ENCODE results near the gene LIMK1. TPM values are rescaled to one million over a fixed set of nuclear protein-coding genes. Genes with fewer than 3 reads are reported as not detected.
A peak's percentile ranks its signal among the peaks of the same experiment; 100 is the strongest.

LIMK1 gene
- polyA plus RNA-seq, 6 donors from 2014 or later: 7.9 to 16.5 (median 11.6) TPM

DNA sequence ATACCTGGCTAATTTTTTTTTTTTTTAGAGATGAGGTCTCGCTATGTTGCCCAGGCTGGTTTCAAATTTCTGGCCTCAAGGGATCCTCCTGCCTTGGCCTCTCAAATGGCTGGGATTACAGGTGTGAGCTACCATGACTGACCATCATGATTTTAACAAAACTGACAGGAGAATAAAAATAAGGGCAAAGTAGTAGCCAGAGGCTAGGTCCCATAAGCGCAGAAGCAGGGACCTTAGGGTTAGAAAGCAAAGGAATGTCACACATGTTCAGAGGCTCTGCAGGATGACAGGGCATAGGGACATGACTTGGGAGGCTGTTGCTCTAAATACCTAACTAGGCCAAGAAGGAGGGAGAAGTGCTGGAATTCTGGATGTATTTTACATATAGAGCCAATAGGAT is 5.1 kb upstream of the LIMK1 start:
- ATAC-seq (ENCODE audit: low read depth in 2 of 2): no peak
- no peak for DNase-seq
- Mint-ChIP-seq H3K27ac (peak overlapping the region in 2 of 6 donors; percentile 63 to 77), H3K4me1 (peaks cover 0 to 10% (median 4%) of the 10 kb centered on the region in 3 donors), H3K9me3 (no peaks in the 10 kb centered on the region), H3K27me3 (no peaks in the 10 kb centered on the region), H3K4me3 (peak overlapping the region in 1 of 8 donors; percentile 58), H3K36me3 (no peaks in the 10 kb centered on the region)

DNA sequence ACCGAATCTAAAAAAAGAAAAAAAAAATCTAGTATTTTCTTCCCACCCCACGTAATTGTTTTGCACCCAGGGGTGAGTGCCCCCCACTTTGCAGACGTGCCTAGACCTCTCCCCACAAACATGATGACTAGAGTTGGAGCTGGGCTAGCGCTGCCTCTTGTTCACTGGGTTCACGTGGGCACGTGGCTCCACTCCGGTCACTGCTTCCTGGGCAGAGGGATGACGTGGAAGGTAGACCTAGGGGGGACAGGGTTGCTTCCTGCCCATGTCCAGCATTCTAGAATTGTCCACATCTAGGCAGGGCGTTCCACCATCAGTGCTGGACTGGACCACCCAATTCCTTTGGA is 861 bp upstream of the LIMK1 start:
- DNase-seq (no peak), ATAC-seq (ENCODE audit: low read depth in 2 of 2) (no peak)
- H3K27me3 Mint-ChIP-seq: no peaks in the 10 kb centered on the region
- peak overlapping the region in 7 of 8 donors; percentile 50 to 87 (median 62) for H3K4me3 Mint-ChIP-seq
- no peaks in the 10 kb centered on the region for H3K36me3 Mint-ChIP-seq
- H3K4me1 Mint-ChIP-seq: peaks cover 12 to 18% (median 12%) of the 10 kb centered on the region in 3 donors
- no peaks in the 10 kb centered on the region for H3K9me3 Mint-ChIP-seq
- peak overlapping the region in 2 of 6 donors; percentile 28 to 47 for H3K27ac Mint-ChIP-seq

DNA sequence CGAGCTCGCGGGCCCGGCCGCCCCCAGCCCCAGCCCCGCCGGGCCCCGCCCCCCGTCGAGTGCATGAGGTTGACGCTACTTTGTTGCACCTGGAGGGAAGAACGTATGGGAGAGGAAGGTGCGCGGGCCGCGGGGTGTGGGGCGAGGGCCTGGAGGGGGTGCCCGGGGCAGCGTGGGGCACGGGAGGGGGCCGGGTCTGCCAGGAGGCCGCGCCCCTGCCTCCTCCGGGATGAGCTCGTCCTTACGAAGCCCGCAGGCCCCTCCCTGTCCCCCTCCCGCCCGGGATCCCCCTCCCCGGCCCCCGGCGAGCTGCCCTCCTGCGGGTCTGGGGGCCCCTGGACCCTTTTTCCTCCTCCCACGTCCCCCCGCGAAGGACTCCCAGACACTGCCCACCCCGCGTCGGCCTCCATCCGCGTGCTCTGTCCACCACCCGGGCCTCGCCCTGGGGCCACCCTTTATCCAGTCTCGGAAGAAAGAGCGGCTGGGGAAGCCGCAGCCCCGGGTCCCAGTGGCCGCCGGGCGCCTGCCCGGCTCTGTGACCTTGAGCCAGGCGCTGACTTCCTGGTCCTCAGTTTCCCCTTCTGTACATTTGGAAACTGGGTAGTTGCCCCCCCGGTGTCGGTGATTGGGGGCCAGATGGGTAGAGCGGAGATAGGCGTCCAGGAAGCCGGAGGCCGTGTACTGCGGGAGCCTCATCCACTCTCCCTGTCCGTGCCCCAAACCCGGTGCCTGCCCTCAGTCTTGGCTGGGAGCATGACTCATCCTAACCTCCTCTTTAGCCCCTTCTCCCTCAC is 521 bp downstream of the LIMK1 start:
- Mint-ChIP-seq H3K27ac (peak overlapping the region in 4 of 6 donors; percentile 80 to 91 (median 85)), H3K9me3 (no peaks in the 10 kb centered on the region), H3K27me3 (no peaks in the 10 kb centered on the region), H3K36me3 (no peaks in the 10 kb centered on the region), H3K4me1 (peaks cover 12 to 18% (median 14%) of the 10 kb centered on the region in 3 donors), H3K4me3 (peak overlapping the region; percentile 76 to 90 (median 84))
- DNase-seq: no peak
- ATAC-seq (ENCODE audit: low read depth in 2 of 2): peak; percentile 75 to 79

DNA sequence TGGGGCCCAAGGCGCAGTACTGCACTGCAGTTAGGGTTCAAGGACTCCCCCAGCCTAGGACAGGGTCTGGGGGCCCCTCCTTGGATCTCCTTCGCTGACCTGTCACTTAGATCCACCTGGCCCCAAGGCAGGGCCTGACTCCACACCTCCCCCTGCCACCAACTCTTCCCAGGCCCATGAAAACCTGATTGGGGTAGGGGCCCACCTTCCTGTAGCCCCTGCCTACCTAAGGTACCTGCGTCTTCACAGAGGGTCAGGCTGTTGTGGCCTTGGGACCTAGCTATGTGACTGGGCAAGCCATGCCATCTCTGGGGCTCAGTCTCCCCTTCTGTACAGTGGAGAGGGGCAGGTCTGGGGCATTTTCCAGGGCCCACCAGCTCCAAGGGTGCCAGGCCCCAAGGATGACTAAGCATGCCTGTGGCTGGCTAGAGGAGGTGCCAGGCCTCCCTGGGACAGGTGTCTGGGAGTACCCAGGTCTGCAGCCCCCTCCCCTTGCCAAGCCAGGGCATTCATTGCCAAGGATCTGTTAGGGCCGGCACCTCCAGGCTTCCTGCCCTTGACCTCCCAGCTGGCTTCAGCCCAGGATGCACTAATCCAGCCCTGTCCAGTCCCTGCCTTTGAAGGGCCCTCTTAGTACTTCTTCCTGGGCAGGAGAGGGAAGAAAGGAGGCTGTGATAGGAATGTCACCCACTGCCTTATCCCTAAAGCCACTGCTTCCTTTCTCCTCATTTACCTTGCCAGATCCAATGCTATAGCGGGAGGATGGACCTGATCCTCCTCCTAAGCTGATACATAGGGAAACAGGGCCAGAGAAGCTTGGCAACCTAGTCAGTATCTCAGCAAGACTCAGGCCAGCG is 1.3 kb downstream of the LIMK1 start:
- DNase-seq (no peak), ATAC-seq (ENCODE audit: low read depth in 2 of 2) (no peak)
- peak overlapping the region; percentile 76 to 90 (median 84) for H3K4me3 Mint-ChIP-seq
- H3K36me3 Mint-ChIP-seq: no peaks in the 10 kb centered on the region
- no peaks in the 10 kb centered on the region for H3K27me3 Mint-ChIP-seq
- H3K9me3 Mint-ChIP-seq: no peaks in the 10 kb centered on the region
- peaks cover 12 to 18% (median 14%) of the 10 kb centered on the region in 3 donors for H3K4me1 Mint-ChIP-seq
- H3K27ac Mint-ChIP-seq: peak overlapping the region in 5 of 6 donors; percentile 9 to 91 (median 88)

DNA sequence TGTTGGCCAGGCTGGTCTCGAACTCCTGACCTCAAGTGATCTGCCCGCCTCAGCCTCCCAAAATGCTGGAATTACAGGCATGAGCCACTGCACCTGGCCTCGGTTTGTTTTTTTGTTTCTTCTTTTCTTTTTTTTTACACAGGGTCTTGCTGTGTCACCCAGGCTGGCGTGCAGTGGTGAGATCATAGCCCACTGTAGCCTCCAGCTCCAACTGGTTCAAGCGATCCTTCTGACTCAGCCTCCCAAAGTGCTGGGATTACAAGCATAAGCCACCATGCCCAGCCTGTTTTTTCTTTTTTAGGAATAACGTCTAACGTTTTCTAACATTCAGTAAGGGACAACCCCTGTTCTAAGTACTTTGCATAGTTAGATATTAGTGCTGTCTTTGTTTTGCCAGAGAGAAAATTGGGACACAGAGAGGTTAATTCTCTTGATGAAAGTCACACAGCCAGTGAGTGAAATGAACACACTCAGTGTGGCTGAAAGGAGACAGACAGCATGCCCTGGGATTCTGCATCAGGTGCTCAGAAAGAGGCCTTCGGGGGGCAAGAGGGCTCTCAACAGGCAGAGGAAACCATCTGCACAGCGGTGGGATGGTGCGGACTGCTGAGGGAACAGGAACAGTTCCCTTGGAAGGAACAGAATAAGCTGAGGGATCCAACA is 4.3 kb downstream of the LIMK1 start:
- Mint-ChIP-seq H3K27ac (peak overlapping the region in 3 of 6 donors; percentile 43 to 83 (median 63)), H3K27me3 (no peaks in the 10 kb centered on the region), H3K4me1 (peaks cover 13 to 24% (median 23%) of the 10 kb centered on the region in 3 donors), H3K36me3 (no peaks in the 10 kb centered on the region), H3K9me3 (no peaks in the 10 kb centered on the region), H3K4me3 (peak overlapping the region in 2 of 8 donors; percentile 18 to 72)
- no peak for ATAC-seq (ENCODE audit: low read depth in 2 of 2)
- DNase-seq: no peak

DNA sequence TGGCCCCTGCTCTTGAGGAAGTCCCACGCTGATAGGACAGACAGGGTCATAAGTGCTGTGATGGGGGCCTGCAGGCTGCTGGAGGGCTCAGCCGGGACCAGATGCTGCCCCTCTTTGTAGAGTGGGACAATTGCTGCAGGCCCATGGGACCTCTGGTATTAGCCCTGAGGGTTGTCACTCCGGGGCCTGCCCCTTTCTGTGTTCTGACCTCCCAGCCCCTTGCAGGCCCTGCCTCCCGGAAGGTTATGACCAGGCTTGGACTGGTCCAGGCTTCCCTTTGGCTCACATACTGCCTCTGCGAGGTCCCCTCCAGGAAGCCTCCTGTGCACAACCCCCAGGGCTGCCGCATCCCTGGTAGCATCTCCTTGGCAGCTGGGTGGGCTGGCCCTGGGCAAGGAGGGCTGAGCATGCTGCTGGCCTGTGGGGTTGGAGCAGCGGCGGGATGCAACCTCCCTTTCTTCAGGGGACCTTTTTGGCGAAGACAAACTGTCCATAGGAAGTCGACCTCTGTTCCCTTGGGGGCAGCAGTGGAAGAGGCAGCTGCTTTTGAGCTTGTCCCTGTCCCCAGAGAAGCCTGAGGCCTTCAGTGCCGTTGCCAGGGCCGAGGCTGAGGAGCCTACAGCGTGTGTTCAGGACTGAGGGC is 8.8 kb downstream of the LIMK1 start:
- peak overlapping the region; percentile 75 to 95 (median 90) for H3K4me3 Mint-ChIP-seq
- H3K27ac Mint-ChIP-seq: peak overlapping the region in 5 of 6 donors; percentile 44 to 95 (median 54)

DNA sequence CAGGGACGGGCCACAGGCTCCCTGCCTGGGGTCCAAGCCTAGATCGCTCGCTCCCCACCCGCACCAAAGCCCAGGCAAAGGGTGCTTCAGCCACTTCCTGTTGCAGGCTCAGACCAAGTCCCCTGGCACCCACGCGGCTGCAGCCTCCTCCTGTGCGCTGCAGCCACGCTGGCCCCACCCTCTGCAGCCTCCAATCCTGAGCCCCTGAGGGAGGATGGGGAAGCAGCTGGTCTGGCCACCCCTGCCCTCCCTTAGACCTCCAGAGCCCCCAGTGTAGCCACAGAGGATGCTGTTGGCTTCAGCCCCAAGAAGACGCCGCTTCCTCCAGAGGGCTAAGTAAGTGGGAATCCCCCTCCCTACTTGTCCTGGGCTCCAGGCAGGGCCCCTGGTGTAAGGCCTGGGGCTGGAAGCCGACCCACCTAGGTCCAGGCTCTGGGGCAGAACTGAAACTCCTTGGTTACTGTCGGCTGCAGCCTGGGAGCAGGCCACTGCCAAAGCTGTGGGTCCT is 9.4 kb downstream of the LIMK1 start:
- Mint-ChIP-seq H3K36me3 (peaks cover 4% of the 10 kb centered on the region in 2 donors), H3K9me3 (peaks cover 0 to 2% (median 0%) of the 10 kb centered on the region in 7 donors), H3K27me3 (no peaks in the 10 kb centered on the region), H3K4me3 (peak overlapping the region; percentile 84 to 95 (median 92)), H3K27ac (peak overlapping the region; percentile 44 to 95 (median 82)), H3K4me1 (peaks cover 23 to 38% (median 31%) of the 10 kb centered on the region in 3 donors)
- ATAC-seq (ENCODE audit: low read depth in 2 of 2) (peak; percentile 20 to 26), DNase-seq (peak; percentile 32)

More for the DNA sequence above, 8.8 kb downstream of the LIMK1 start:
- no peaks in the 10 kb centered on the region for H3K27me3 Mint-ChIP-seq
- no peaks in the 10 kb centered on the region for H3K9me3 Mint-ChIP-seq
- H3K36me3 Mint-ChIP-seq: no peaks in the 10 kb centered on the region
- no peak for DNase-seq
- peaks cover 22 to 35% (median 31%) of the 10 kb centered on the region in 3 donors for H3K4me1 Mint-ChIP-seq
- ATAC-seq (ENCODE audit: low read depth in 2 of 2): no peak

DNA sequence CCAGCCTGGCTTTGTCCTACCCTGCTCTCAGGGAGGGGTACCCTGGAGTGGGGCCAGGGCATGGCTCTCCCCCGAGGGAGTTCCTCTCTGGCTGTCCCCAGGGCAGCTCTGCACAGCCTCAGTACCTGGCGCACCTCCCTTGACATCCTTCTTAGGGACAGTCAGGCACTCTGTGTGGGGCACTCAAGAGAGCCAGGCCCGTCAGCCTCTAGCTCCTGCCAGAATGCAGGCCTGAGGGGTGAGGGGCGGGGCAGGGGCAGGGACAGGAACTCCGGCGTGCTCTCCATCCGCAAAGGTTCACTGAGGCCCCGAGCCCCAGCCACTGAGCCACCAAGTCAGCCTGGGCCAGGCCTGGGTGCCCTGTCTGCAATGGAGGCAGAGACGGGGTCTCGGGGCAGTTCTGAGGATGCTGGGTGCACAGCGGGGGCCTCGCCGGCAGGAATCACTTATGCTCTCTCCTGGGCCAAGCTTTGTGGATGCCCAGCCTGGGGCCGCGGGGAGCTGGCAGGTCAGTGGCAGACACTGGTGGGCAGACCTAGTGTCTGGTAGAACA is 10.1 kb downstream of the LIMK1 start:
- Mint-ChIP-seq H3K4me3 (peak overlapping the region; percentile 84 to 95 (median 92)), H3K36me3 (peaks cover 8 to 10% of the 10 kb centered on the region in 2 donors), H3K27ac (peak overlapping the region; percentile 74 to 97 (median 94)), H3K27me3 (no peaks in the 10 kb centered on the region), H3K9me3 (peaks cover 0 to 3% (median 0%) of the 10 kb centered on the region in 7 donors), H3K4me1 (peaks cover 25 to 39% (median 31%) of the 10 kb centered on the region in 3 donors)
- DNase-seq: no peak
- peak; percentile 19 to 20 for ATAC-seq (ENCODE audit: low read depth in 2 of 2)

DNA sequence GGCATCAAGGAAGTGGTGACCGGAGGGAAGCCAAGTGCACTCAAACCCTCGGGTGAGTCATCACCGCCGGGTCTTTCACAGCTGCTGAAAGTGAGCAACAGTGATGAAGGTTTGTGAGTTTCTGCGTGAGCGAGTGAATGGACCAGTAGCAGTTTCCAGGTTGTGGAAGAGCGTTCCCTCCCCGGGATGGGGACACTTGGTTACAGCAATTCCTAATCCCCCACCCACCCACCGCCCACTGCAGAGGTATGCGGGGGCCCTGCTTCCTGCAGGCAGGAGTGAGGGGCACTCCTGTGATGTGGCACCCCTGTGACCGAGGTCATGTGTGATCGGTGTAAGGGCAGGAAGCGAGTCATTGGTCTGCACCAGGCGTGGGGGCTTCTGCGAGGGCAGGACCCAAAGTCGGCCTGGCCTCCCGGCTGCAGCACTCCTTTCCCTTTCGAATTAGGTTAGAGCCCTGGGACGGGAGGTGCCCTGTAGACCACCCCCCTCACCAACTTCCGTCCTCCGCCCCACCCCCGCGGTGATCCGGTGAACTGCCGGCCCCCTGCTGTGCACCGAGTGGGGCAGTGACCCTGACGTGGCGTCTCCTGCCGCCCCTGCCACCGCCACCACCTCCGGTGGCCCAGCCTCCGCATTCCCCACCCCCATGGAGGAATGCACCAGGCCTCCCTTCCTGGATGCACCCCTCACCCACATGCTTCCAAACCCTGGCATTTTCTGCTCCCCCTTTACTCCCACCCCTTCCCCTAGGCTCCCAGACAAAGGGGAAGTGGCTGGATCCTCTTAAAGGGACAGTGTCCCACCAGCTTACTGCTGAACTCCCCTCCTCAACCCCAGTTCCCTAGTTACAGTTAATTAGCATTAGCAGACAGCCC is 10.9 kb downstream of the LIMK1 start:
- DNase-seq (peak; percentile 58), ATAC-seq (ENCODE audit: low read depth in 2 of 2) (peak; percentile 72 to 74)
- H3K4me1 Mint-ChIP-seq: peaks cover 25 to 40% (median 31%) of the 10 kb centered on the region in 3 donors
- H3K27me3 Mint-ChIP-seq: no peaks in the 10 kb centered on the region
- H3K4me3 Mint-ChIP-seq: peak overlapping the region; percentile 84 to 95 (median 92)
- H3K27ac Mint-ChIP-seq: peak overlapping the region; percentile 78 to 97 (median 94)
- peaks cover 0 to 3% (median 0%) of the 10 kb centered on the region in 7 donors for H3K9me3 Mint-ChIP-seq
- peaks cover 8 to 10% of the 10 kb centered on the region in 2 donors for H3K36me3 Mint-ChIP-seq

DNA sequence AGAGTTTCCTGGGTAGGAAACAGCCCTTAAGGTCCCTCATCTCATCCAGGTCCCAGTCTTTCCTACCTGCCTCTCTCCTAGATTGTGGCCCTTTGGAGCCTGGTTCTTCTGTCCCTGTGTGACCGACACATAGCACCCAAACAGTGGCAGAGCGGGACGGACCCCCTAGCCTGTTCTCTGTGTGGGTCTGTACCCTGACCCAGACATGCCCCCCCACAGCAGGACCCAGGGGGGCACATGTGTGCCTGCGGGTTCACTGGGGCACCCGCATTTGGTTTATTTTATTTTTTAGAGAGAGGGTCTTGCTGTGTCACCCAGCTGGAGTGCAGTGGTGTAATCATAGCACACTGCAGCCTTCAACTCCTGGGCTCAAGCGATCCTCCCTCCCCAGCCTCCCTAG is 11.5 kb downstream of the LIMK1 start:
- Mint-ChIP-seq H3K27me3 (no peaks in the 10 kb centered on the region), H3K4me3 (peak overlapping the region; percentile 84 to 95 (median 92)), H3K4me1 (peaks cover 28 to 47% (median 34%) of the 10 kb centered on the region in 3 donors), H3K36me3 (peaks cover 8 to 10% of the 10 kb centered on the region in 2 donors), H3K9me3 (peaks cover 0 to 3% (median 0%) of the 10 kb centered on the region in 7 donors), H3K27ac (peak overlapping the region in 5 of 6 donors; percentile 63 to 96 (median 93))
- ATAC-seq (ENCODE audit: low read depth in 2 of 2) (no peak), DNase-seq (no peak)

DNA sequence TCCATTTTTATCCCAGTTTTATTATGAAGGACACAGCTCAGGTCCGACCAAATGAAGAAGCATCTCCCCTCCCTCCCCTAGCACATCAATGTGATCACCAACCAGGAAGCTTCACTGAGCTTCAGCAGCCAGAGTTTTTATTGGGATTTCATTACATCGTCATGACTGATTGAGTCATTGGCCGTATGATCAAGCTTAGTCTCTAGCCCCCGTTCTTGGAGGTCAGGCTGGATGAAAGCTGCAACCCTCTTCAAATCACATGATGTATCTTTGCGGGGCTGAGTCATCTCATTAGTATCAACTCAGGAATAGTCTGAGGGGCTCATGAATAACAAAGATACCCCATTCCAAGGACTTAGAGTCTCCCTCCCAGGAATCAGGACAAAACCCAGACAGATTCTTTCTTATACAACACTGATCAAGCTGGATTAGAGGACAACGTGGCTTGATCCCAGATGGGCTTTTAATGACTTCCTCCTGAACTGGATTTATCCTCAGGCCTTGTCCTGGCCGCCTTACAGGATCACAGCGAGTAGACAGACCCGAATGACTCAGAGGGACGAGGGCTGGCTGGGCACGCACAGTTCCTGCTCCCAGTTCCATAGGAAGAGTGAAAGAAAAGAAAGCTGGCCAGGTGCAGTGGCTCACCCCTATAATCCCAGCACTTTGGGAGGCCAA is 14.5 kb downstream of the LIMK1 start:
- Mint-ChIP-seq H3K27me3 (no peaks in the 10 kb centered on the region), H3K27ac (peak overlapping the region; percentile 25 to 97 (median 76)), H3K36me3 (peaks cover 8 to 10% of the 10 kb centered on the region in 2 donors), H3K4me3 (peak overlapping the region in 3 of 8 donors; percentile 31 to 51 (median 35)), H3K9me3 (peaks cover 0 to 3% (median 0%) of the 10 kb centered on the region in 7 donors), H3K4me1 (peaks cover 36 to 52% (median 36%) of the 10 kb centered on the region in 3 donors)
- DNase-seq: no peak
- no peak for ATAC-seq (ENCODE audit: low read depth in 2 of 2)
